Ecto neural progenitor cell (in vitro differentiated cells): ENCODE measurements around the gene NAV2.
"Not testable (repeated sequence)": the region's sequence is repeated elsewhere in the genome, so short reads cannot be mapped to it uniquely, and the experiment has no call there.

Experiments used
- DNase-seq: peaks from one replicate; pipeline ENCODE4 v3.0.0-alpha.2; 2018; ENCODE audit warnings: low spot score

NAV2 gene

GRCh38 chr11:20113149-20113438, 400.5 kb downstream of the NAV2 start:
- no peak for DNase-seq

- no peak for DNase-seq
These were observed 402.0 kb downstream of the NAV2 start for GRCh38 chr11:20114588-20114987.

GRCh38 chr11:20116825-20117224, 404.2 kb downstream of the NAV2 start:
- DNase-seq, result no peak

GRCh38 chr11:20117291-20117690, 404.7 kb downstream of the NAV2 start:
- no peak for DNase-seq

GRCh38 chr11:20118209-20118608, 405.6 kb downstream of the NAV2 start:
- no peak for DNase-seq

GRCh38 chr11:20119315-20119714, 406.7 kb downstream of the NAV2 start:
- DNase-seq, result no peak

GRCh38 chr11:20120134-20120925, 407.7 kb downstream of the NAV2 start:
- no peak for DNase-seq

GRCh38 chr11:20122131-20122530, 409.5 kb downstream of the NAV2 start:
- no peak for DNase-seq

GRCh38 chr11:20125927-20126326, 413.3 kb downstream of the NAV2 start:
- no peak for DNase-seq

GRCh38 chr11:20126724-20127123, 414.1 kb downstream of the NAV2 start:
- no peak for DNase-seq

- peak; percentile 90 for DNase-seq
These were observed 415.3 kb downstream of the NAV2 start for GRCh38 chr11:20127671-20128527.

GRCh38 chr11:20128528-20128825, 415.8 kb downstream of the NAV2 start:
- DNase-seq, result not testable (repeated sequence)

- no peak for DNase-seq
These were observed 417.0 kb downstream of the NAV2 start for GRCh38 chr11:20129665-20130064.

- DNase-seq, result peak; percentile 79
These were observed 419.4 kb downstream of the NAV2 start for GRCh38 chr11:20131788-20132666.

GRCh38 chr11:20132667-20133039, 420.0 kb downstream of the NAV2 start:
- DNase-seq, result no peak

GRCh38 chr11:20134991-20135736, 422.5 kb downstream of the NAV2 start:
- DNase-seq, result no peak

- no peak for DNase-seq
These were observed 425.0 kb downstream of the NAV2 start for GRCh38 chr11:20137637-20138036.

GRCh38 chr11:20138707-20139106, 426.1 kb downstream of the NAV2 start:
- no peak for DNase-seq

- DNase-seq, result no peak
These were observed 441.7 kb downstream of the NAV2 start for GRCh38 chr11:20154381-20154780.

- no peak for DNase-seq
These were observed 443.1 kb downstream of the NAV2 start for GRCh38 chr11:20155683-20156279.

- peak; percentile 76 for DNase-seq
These were observed 443.7 kb downstream of the NAV2 start for GRCh38 chr11:20156280-20156875.
